Sigmoid colon (tissue), 3 donors: Measurements from ENCODE around the gene COPS3.

Experiments used
- CTCF ChIP-seq, 4 experiments: fragments of 450-650 bp in 3 of 4; fragments of 200-600 bp in 1 of 4; IDR thresholded peaks; one replicate each; pipeline ENCODE4 v1.5.1; 2016 to 2019; ENCODE audit warnings: antibody characterized with exemption in 4 of 4, mild to moderate bottlenecking in 3 of 4, moderate library complexity in 2 of 4
- POLR2A ChIP-seq, 2 donors: fragments of 450-650 bp; IDR thresholded peaks; one replicate each; pipeline ENCODE4 v1.6.1; 2016; ENCODE audit warnings: antibody characterized with exemption in 2 of 2, mild to moderate bottlenecking in 2 of 2, moderate library complexity in 2 of 2

- TF ChIP-seq CTCF (IDR thresholded peaks at IDR 0.05) (no peak), POLR2A (IDR thresholded peaks at IDR 0.05) (no peak)
These were observed 19.9 kb upstream of the COPS3 start for GRCh38 chr17:17300624-17301568.
